Measurements from ENCODE around the gene TNIK. TPM values are rescaled to one million over a fixed set of nuclear protein-coding genes. Genes with fewer than 3 reads are reported as not detected.
A peak's percentile ranks its signal among the peaks of the same experiment; 100 is the strongest.

Gene TNIK
- total RNA-seq, 1 donor from 2014 or later = 17.0 TPM

- Histone ChIP-seq H3K36me3 (ENCODE audit: control insufficient read depth, insufficient read depth, low read length) (no peaks in the 10 kb centered on the region), H3K4me3 (ENCODE audit: low read depth, low read length) (peak overlapping the region; percentile 77), H3K27me3 (ENCODE audit: control insufficient read depth, insufficient read depth, low read length) (no peaks in the 10 kb centered on the region)
- DNase-seq (ENCODE audit: low read depth) = no peak
- TF ChIP-seq CTCF (IDR thresholded peaks at IDR 0.05; ENCODE audit: insufficient read depth, low read length, poor library complexity, severe bottlenecking) = no peak
Measured at GRCh38 chr3:171460725-171461524, 720 bp upstream of the TNIK start.

GRCh38 chr3:171459137-171459941, 866 bp downstream of the TNIK start:
- no peak for TF ChIP-seq CTCF (IDR thresholded peaks at IDR 0.05; ENCODE audit: insufficient read depth, low read length, poor library complexity, severe bottlenecking)
- H3K36me3 ChIP-seq (ENCODE audit: control insufficient read depth, insufficient read depth, low read length) = no peaks in the 10 kb centered on the region
- peak overlapping the region; percentile 77 for H3K4me3 ChIP-seq (ENCODE audit: low read depth, low read length)
- no peaks in the 10 kb centered on the region for H3K27me3 ChIP-seq (ENCODE audit: control insufficient read depth, insufficient read depth, low read length)
- DNase-seq (ENCODE audit: low read depth) = no peak

- no peak for DNase-seq (ENCODE audit: low read depth)
Measured at GRCh38 chr3:171458864-171459136, 1.4 kb downstream of the TNIK start.

GRCh38 chr3:171458071-171458863, 1.9 kb downstream of the TNIK start:
- Histone ChIP-seq H3K36me3 (ENCODE audit: control insufficient read depth, insufficient read depth, low read length) (no peaks in the 10 kb centered on the region), H3K4me3 (ENCODE audit: low read depth, low read length) (peak overlapping the region; percentile 77), H3K27me3 (ENCODE audit: control insufficient read depth, insufficient read depth, low read length) (no peaks in the 10 kb centered on the region)
- TF ChIP-seq CTCF (IDR thresholded peaks at IDR 0.05; ENCODE audit: insufficient read depth, low read length, poor library complexity, severe bottlenecking) = no peak
- no peak for DNase-seq (ENCODE audit: low read depth)

More at GRCh38 chr3:171458864-171459136, 1.4 kb downstream of the TNIK start:
- Histone ChIP-seq H3K4me3 (ENCODE audit: low read depth, low read length) (peak overlapping the region; percentile 77), H3K27me3 (ENCODE audit: control insufficient read depth, insufficient read depth, low read length) (no peaks in the 10 kb centered on the region), H3K36me3 (ENCODE audit: control insufficient read depth, insufficient read depth, low read length) (no peaks in the 10 kb centered on the region)
- TF ChIP-seq CTCF (IDR thresholded peaks at IDR 0.05; ENCODE audit: insufficient read depth, low read length, poor library complexity, severe bottlenecking) = no peak

GRCh38 chr3:171457607-171458061, 2.6 kb downstream of the TNIK start:
- TF ChIP-seq CTCF (IDR thresholded peaks at IDR 0.05; ENCODE audit: insufficient read depth, low read length, poor library complexity, severe bottlenecking) = no peak
- DNase-seq (ENCODE audit: low read depth) = no peak
- H3K36me3 ChIP-seq (ENCODE audit: control insufficient read depth, insufficient read depth, low read length) = no peaks in the 10 kb centered on the region
- H3K4me3 ChIP-seq (ENCODE audit: low read depth, low read length) = peak overlapping the region; percentile 77
- no peaks in the 10 kb centered on the region for H3K27me3 ChIP-seq (ENCODE audit: control insufficient read depth, insufficient read depth, low read length)

Data from kidney epithelial cell (primary cell).